H1 (cell line): ENCODE data around the gene CDH12. TPM values are rescaled to one million over a fixed set of nuclear protein-coding genes. Genes with fewer than 3 reads are reported as not detected.

Source experiments
- CTCF ChIA-PET: fragments of 300-600 bp; sonication (Branson Sonifier 250); formaldehyde crosslinking; loops from one replicate; lab custom pipeline; 2021; ENCODE audit not compliant: partially characterized antibody; lab: Charles Lee
- POLR2A ChIA-PET: fragments of 300-600 bp; sonication (Branson Sonifier 250); formaldehyde crosslinking; loops from one replicate; lab custom pipeline; 2021; ENCODE audit warnings: inconsistent platforms; ENCODE audit not compliant: partially characterized antibody; lab: Charles Lee
- DNase-seq, 2 experiments: peaks; one replicate each; pipeline versions ENCODE4 v3.0.0 to v3.0.0-alpha.2; 2010 to 2022; ENCODE audit warnings: low spot score in 2 of 2, low read depth in 1 of 2, mixed read lengths in 1 of 2
- FAIRE-seq: peaks from 2 replicates; lab custom pipeline; 2011; peaks lifted over from hg19 to GRCh38; lab: Jason Lieb, UNC
- H2AFZ ChIP-seq: 2 replicates; pipeline ENCODE4 v1.8.1; 2012; ENCODE audit warnings: low read length, inconsistent platforms
- H2AK5ac ChIP-seq: 2 replicates; pipeline ENCODE4 v1.6.1; 2013; ENCODE audit warnings: low read depth, low read length
- H2BK120ac ChIP-seq: replicated peaks from 2 replicates; pipeline ENCODE3; 2013; ENCODE audit warnings: low read depth, low read length, inconsistent platforms
- H2BK12ac ChIP-seq: 2 replicates; pipeline ENCODE4 v1.6.1; 2013; ENCODE audit warnings: low read depth, low read length
- H2BK15ac ChIP-seq: 2 replicates; pipeline ENCODE4 v1.6.1; 2013; ENCODE audit warnings: low read length
- H2BK20ac ChIP-seq: 2 replicates; pipeline ENCODE4 v1.6.1; 2013; ENCODE audit warnings: low read length
- H2BK5ac ChIP-seq: 2 replicates; pipeline ENCODE4 v1.6.1; 2013; ENCODE audit warnings: low read depth, low read length
- H3K14ac ChIP-seq: 2 replicates; pipeline ENCODE4 v1.6.1; 2013; ENCODE audit warnings: inconsistent platforms; ENCODE audit not compliant: insufficient read length
- H3K18ac ChIP-seq: 2 replicates; pipeline ENCODE4 v1.6.1; 2013; ENCODE audit warnings: low read length; ENCODE audit errors: extremely low read depth
- H3K23ac ChIP-seq: 2 replicates; pipeline ENCODE4 v1.6.1; 2013; ENCODE audit warnings: inconsistent platforms; ENCODE audit not compliant: insufficient read length
- H3K23me2 ChIP-seq: 2 replicates; pipeline ENCODE4 v1.6.1; 2013; ENCODE audit warnings: low read depth, low read length
- H3K27ac ChIP-seq: 2 replicates; pipeline ENCODE4 v1.6.1; 2011; ENCODE audit warnings: low read depth, low read length, inconsistent platforms
- H3K27me3 ChIP-seq, 4 experiments: replicated peaks in 1 of 4; 1 replicate in 1 of 4; 2 replicates in 3 of 4; pipeline versions ENCODE4 v1.6.1 to v1.8.1; 2011 to 2013; ENCODE audit warnings: low read length in 3 of 4, mild to moderate bottlenecking in 3 of 4, inconsistent platforms in 2 of 4, mixed read lengths in 2 of 4, moderate library complexity in 1 of 4; ENCODE audit not compliant: control insufficient read depth in 3 of 4, insufficient read depth in 3 of 4; ENCODE audit errors: extremely low read depth in 1 of 4
- H3K36me3 ChIP-seq, 4 experiments: 2 replicates each; pipeline versions ENCODE4 v1.6.1 to v1.8.1; 2011 to 2013; ENCODE audit warnings: mild to moderate bottlenecking in 4 of 4, low read length in 3 of 4, moderate library complexity in 2 of 4, control low read depth in 1 of 4, inconsistent platforms in 1 of 4; ENCODE audit not compliant: insufficient read depth in 4 of 4, control insufficient read depth in 2 of 4
- H3K4ac ChIP-seq: replicated peaks from 2 replicates; pipeline ENCODE3; 2013; ENCODE audit warnings: low read length, low read depth, mixed read lengths, inconsistent platforms; ENCODE audit not compliant: insufficient read length
- H3K4me1 ChIP-seq, 4 experiments: replicated peaks in 1 of 4; 1 replicate in 1 of 4; 2 replicates in 3 of 4; pipeline versions ENCODE4 v1.6.1 to v1.8.1; 2011 to 2013; ENCODE audit warnings: low read length in 3 of 4, inconsistent platforms in 2 of 4, mixed read lengths in 1 of 4; ENCODE audit not compliant: insufficient read depth in 4 of 4, control insufficient read depth in 3 of 4
- H3K4me2 ChIP-seq, 2 experiments: 2 replicates each; pipeline versions ENCODE4 v1.6.1 to v1.8.1; 2011 to 2013; ENCODE audit warnings: low read depth in 2 of 2, low read length in 2 of 2, control low read depth in 1 of 2, inconsistent platforms in 1 of 2, mild to moderate bottlenecking in 1 of 2; ENCODE audit not compliant: insufficient read depth in 1 of 2
- H3K4me3 ChIP-seq, 4 experiments: fragments of 200-600, 300-600 bp in 1 of 4; sonication (generic), shearing (Covaris generic), sonication (Bioruptor Twin) in 1 of 4; 2 replicates each; pipeline versions ENCODE4 v1.5.1 to v1.8.1; 2011 to 2016; ENCODE audit warnings: low read length in 4 of 4, low read depth in 3 of 4, control low read depth in 2 of 4, inconsistent platforms in 2 of 4, mild to moderate bottlenecking in 2 of 4, mixed read lengths in 1 of 4, moderate library complexity in 1 of 4; ENCODE audit not compliant: insufficient read depth in 2 of 4; ENCODE audit errors: extremely low read depth in 1 of 4
- H3K56ac ChIP-seq: replicated peaks from 2 replicates; pipeline ENCODE3; 2013; ENCODE audit warnings: low read depth, mild to moderate bottlenecking, mixed read lengths, low read length, inconsistent platforms; ENCODE audit not compliant: insufficient read length
- H3K79me1 ChIP-seq: 2 replicates; pipeline ENCODE4 v1.6.1; 2013; ENCODE audit warnings: low read depth, low read length, control low read depth
- H3K79me2 ChIP-seq, 2 experiments: 2 replicates each; pipeline versions ENCODE4 v1.6.1 to v1.8.1; 2012 to 2013; ENCODE audit warnings: low read length in 2 of 2, mild to moderate bottlenecking in 2 of 2, inconsistent platforms in 1 of 2; ENCODE audit not compliant: insufficient read depth in 2 of 2, control insufficient read depth in 1 of 2
- H3K9ac ChIP-seq, 4 experiments: replicated peaks in 1 of 4; 1 replicate in 1 of 4; 2 replicates in 3 of 4; pipeline versions ENCODE4 v1.6.1 to v1.8.1; 2011 to 2013; ENCODE audit warnings: low read depth in 3 of 4, low read length in 3 of 4, control low read depth in 2 of 4, mild to moderate bottlenecking in 2 of 4, moderate library complexity in 2 of 4, inconsistent platforms in 1 of 4; ENCODE audit errors: extremely low read depth in 1 of 4
- H3K9me3 ChIP-seq, 2 experiments: 2 replicates each; pipeline versions ENCODE4 v1.6.1 to v1.8.1; 2012 to 2013; ENCODE audit warnings: mild to moderate bottlenecking in 2 of 2, moderate library complexity in 2 of 2, control low read depth in 1 of 2, inconsistent platforms in 1 of 2, low read depth in 1 of 2, low read length in 1 of 2, mixed read lengths in 1 of 2; ENCODE audit not compliant: insufficient read depth in 2 of 2
- H4K20me1 ChIP-seq, 2 experiments: replicated peaks in 1 of 2; 2 replicates each; pipeline versions ENCODE3 to v1.8.1; 2011 to 2013; ENCODE audit warnings: inconsistent platforms in 2 of 2, low read length in 2 of 2, mild to moderate bottlenecking in 1 of 2; ENCODE audit not compliant: insufficient read depth in 2 of 2, control insufficient read depth in 1 of 2
- H4K5ac ChIP-seq: 2 replicates; pipeline ENCODE4 v1.6.1; 2013; ENCODE audit warnings: low read length, low read depth, mixed read lengths, inconsistent platforms; ENCODE audit not compliant: insufficient read length
- H4K8ac ChIP-seq: 2 replicates; pipeline ENCODE4 v1.8.0; 2013; ENCODE audit warnings: mild to moderate bottlenecking, moderate library complexity, low read length, inconsistent platforms; ENCODE audit not compliant: insufficient read depth; ENCODE audit errors: extremely low read depth
- H4K91ac ChIP-seq: replicated peaks from 2 replicates; pipeline ENCODE3; 2013; ENCODE audit warnings: low read length, mixed read lengths, inconsistent platforms; ENCODE audit not compliant: insufficient read length
- BCL11A ChIP-seq, 2 experiments: IDR thresholded peaks; one replicate each; pipeline ENCODE4 v1.6.1; 2011; ENCODE audit warnings: low read depth in 2 of 2, low read length in 2 of 2, mild to moderate bottlenecking in 2 of 2
- CTCF ChIP-seq, 3 experiments: IDR thresholded peaks; 1 replicate in 2 of 3; 2 replicates in 1 of 3; pipeline versions ENCODE4 v1.5.1 to v1.6.1; 2011; ENCODE audit warnings: low read length in 3 of 3, mild to moderate bottlenecking in 3 of 3, inconsistent platforms in 2 of 3, low read depth in 1 of 3, moderate library complexity in 1 of 3; ENCODE audit not compliant: insufficient read depth in 1 of 3; ENCODE audit errors: control extremely low read depth in 1 of 3
- EGR1 ChIP-seq: IDR thresholded peaks from 2 replicates; pipeline ENCODE4 v1.6.1; 2011; ENCODE audit warnings: low read depth, low read length, borderline replicate concordance
- GTF2F1 ChIP-seq: IDR thresholded peaks from 2 replicates; pipeline ENCODE4 v1.6.1; 2012; ENCODE audit warnings: low read depth, low read length, improper control_type of control experiment, borderline replicate concordance
- HDAC2 ChIP-seq, 2 experiments: fragments of 300-600 bp in 1 of 2; sonication (generic) in 1 of 2; IDR thresholded peaks; 2 replicates each; pipeline ENCODE4 v1.6.1; 2011 to 2012; ENCODE audit warnings: low read depth in 2 of 2, low read length in 2 of 2, mild to moderate bottlenecking in 2 of 2, moderate library complexity in 2 of 2, borderline replicate concordance in 1 of 2, inconsistent platforms in 1 of 2
- NRF1 ChIP-seq: IDR thresholded peaks from 2 replicates; pipeline ENCODE4 v1.6.1; 2011; ENCODE audit warnings: mild to moderate bottlenecking, low read depth, low read length, improper control_type of control experiment
- POLR2A ChIP-seq, 2 experiments: IDR thresholded peaks; 1 replicate in 1 of 2; 2 replicates in 1 of 2; pipeline ENCODE4 v1.6.1; 2011; ENCODE audit warnings: low read depth in 2 of 2, low read length in 2 of 2, mild to moderate bottlenecking in 2 of 2; ENCODE audit errors: control extremely low read depth in 1 of 2
- SP2 ChIP-seq: IDR thresholded peaks from 2 replicates; pipeline ENCODE4 v1.6.1; 2012; ENCODE audit warnings: mild to moderate bottlenecking, low read length, inconsistent platforms
- SP4 ChIP-seq: IDR thresholded peaks from 2 replicates; pipeline ENCODE4 v1.6.1; 2012; ENCODE audit warnings: low read length, inconsistent platforms
- SRF ChIP-seq: IDR thresholded peaks from 2 replicates; pipeline ENCODE4 v1.6.1; 2011; ENCODE audit warnings: mild to moderate bottlenecking, low read depth, low read length, moderate library complexity
- SUZ12 ChIP-seq: fragments of 200-600 bp; sonication (generic); IDR thresholded peaks from 2 replicates; pipeline ENCODE4 v1.6.1; 2012; ENCODE audit warnings: mild to moderate bottlenecking, inconsistent platforms, low read length, moderate library complexity, mixed read lengths
- TAF1 ChIP-seq: IDR thresholded peaks from 2 replicates; pipeline ENCODE4 v1.6.1; 2011; ENCODE audit warnings: mild to moderate bottlenecking, low read depth, low read length
- ZNF274 ChIP-seq: IDR thresholded peaks from 2 replicates; pipeline ENCODE4 v1.7.0; 2012; ENCODE audit warnings: low read length, borderline replicate concordance; ENCODE audit errors: extremely low read depth
- WGBS, 2 experiments: shearing (Covaris generic) in 1 of 2; methylation state at CpG; one replicate each; pipeline versions ENCODE4 v1.1.6 to v1.1.7; 2013 to 2015; ENCODE audit warnings: low lambda C conversion rate in 2 of 2, mixed read lengths in 2 of 2, inconsistent platforms in 1 of 2, low coverage in 1 of 2, missing lambda C conversion rate in 1 of 2; ENCODE audit not compliant: insufficient replicate concordance in 2 of 2, insufficient coverage in 1 of 2, insufficient read length in 1 of 2; ENCODE audit errors: extremely low coverage in 1 of 2, missing lambda C conversion rate in 1 of 2; 5-methylcytosine and 5-hydroxymethylcytosine counted together
- polyA plus RNA-seq, 7 experiments: library from polyadenylated mRNA; depleted of rRNA in 3 of 7; stranded (reverse) in 5 of 7; unstranded in 2 of 7; fragments of >200 nt in 5 of 7; fragments of 200-250 nt in 2 of 7; gene quantifications; 1 replicate in 5 of 7; 2 replicates in 1 of 7; 4 replicates in 1 of 7; pipeline versions ENCODE4 v1.2.1 to v1.2.3, GENCODE V29; 2011 to 2013; ENCODE audit warnings: missing spikeins in 2 of 7, mixed read lengths in 2 of 7
- total RNA-seq: library from RNA; stranded (reverse); fragmentation: NEBNext Ultra II Directional; extraction: Animal tissue kit (Norgen Biotek cat#: 25700); gene quantifications from 2 replicates; pipeline ENCODE4 v1.2.1, GENCODE V29; 2021

CDH12 gene
- total and polyA plus RNA-seq, 2 of the 8 experiments (the other 6 are each of a cell fraction or from before 2014, with no cell fraction given) = 0.03 TPM; not detected in 1

GRCh38 chr5:22577006-22577405 lies 276.1 kb downstream of the CDH12 start:
- FAIRE-seq (no peak), DNase-seq (no peak)
- H2BK12ac ChIP-seq = no peak overlapping the region
- H3K4me2 ChIP-seq = no peak overlapping the region
- no peak overlapping the region for H3K9ac ChIP-seq
- no peak overlapping the region for H4K8ac ChIP-seq
- no peak overlapping the region for H2BK15ac ChIP-seq
- no peak overlapping the region for H2BK20ac ChIP-seq
- no peaks in the 10 kb centered on the region for H3K79me1 ChIP-seq
- H3K14ac ChIP-seq = no peak overlapping the region
- H3K36me3 ChIP-seq = no peaks in the 10 kb centered on the region
- WGBS, 2 experiments = 98% methylated on average over 5 of the region's 5 CpGs; no CpG with 5 or more reads in 1 of the 2 experiments
- no peak overlapping the region for H3K4me3 ChIP-seq
- no peak overlapping the region for H3K56ac ChIP-seq
- no peaks in the 10 kb centered on the region for H3K79me2 ChIP-seq
- H4K91ac ChIP-seq = no peak overlapping the region
- no peak overlapping the region for H4K5ac ChIP-seq
- H3K23ac ChIP-seq = no peak overlapping the region
- no peak overlapping the region for H2AK5ac ChIP-seq
- no peak overlapping the region for H2BK5ac ChIP-seq
- no peaks in the 10 kb centered on the region for H3K27me3 ChIP-seq
- no peak overlapping the region for H3K18ac ChIP-seq
- CTCF ChIA-PET = interaction anchor here (0.6 kb wide), 1 partner anchor 141 kb away, joined by 3 read pairs; no protein-coding TSS in a partner anchor
- H4K20me1 ChIP-seq = no peaks in the 10 kb centered on the region
- H3K23me2 ChIP-seq = no peaks in the 10 kb centered on the region
- POLR2A ChIA-PET = no interaction called here
- H2AFZ ChIP-seq = no peak overlapping the region
- no peak overlapping the region for H3K4ac ChIP-seq
- H3K9me3 ChIP-seq = no peaks in the 10 kb centered on the region
- H3K4me1 ChIP-seq = no peaks in the 10 kb centered on the region
- H3K27ac ChIP-seq = no peak overlapping the region
- no peak overlapping the region for H2BK120ac ChIP-seq
- TF ChIP-seq GTF2F1 = no peak
- no peak for TF ChIP-seq NRF1
- TF ChIP-seq TAF1 = no peak
- TF ChIP-seq SRF = no peak
- no peak for TF ChIP-seq SP2
- no peak for TF ChIP-seq EGR1
- no peak for TF ChIP-seq SP4
- TF ChIP-seq SUZ12 = no peak
- TF ChIP-seq POLR2A (IDR thresholded peaks at IDR 0.05; ENCODE audit: control extremely low read depth in 1 of 2, low read depth in 2 of 2, low read length in 2 of 2) = no peak
- TF ChIP-seq CTCF (IDR thresholded peaks at IDR 0.05; ENCODE audit: control extremely low read depth in 1 of 3, insufficient read depth in 1 of 3, low read depth in 1 of 3, low read length in 3 of 3) = no peak
- no peak for TF ChIP-seq ZNF274
- TF ChIP-seq HDAC2 (IDR thresholded peaks at IDR 0.05; ENCODE audit: borderline replicate concordance in 1 of 2, low read depth in 2 of 2, low read length in 2 of 2) = no peak
- no peak for TF ChIP-seq BCL11A (IDR thresholded peaks at IDR 0.05; ENCODE audit: low read depth in 2 of 2, low read length in 2 of 2)
